Spinal cord (tissue), 10 donors: ENCODE results near the gene PRG2. TPM values are rescaled to one million over a fixed set of nuclear protein-coding genes. Genes with fewer than 3 reads are reported as not detected.

Experiments
- DNase-seq, 6 donors: peaks; one replicate each; pipeline versions ENCODE4 v3.0.0 to v3.0.0-alpha.2; 2013 to 2015; ENCODE audit warnings: low spot score in 6 of 6, low read depth in 4 of 6
- H3K27ac ChIP-seq: one replicate; pipeline ENCODE4 v1.5.1; 2013; ENCODE audit warnings: low read depth, low read length, control low read depth
- H3K27me3 ChIP-seq: one replicate; pipeline ENCODE4 v1.6.1; 2013; ENCODE audit warnings: low read length; ENCODE audit not compliant: control insufficient read depth, insufficient read depth
- H3K36me3 ChIP-seq: one replicate; pipeline ENCODE4 v1.6.1; 2013; ENCODE audit warnings: low read length; ENCODE audit not compliant: control insufficient read depth, insufficient read depth
- H3K4me1 ChIP-seq: one replicate; pipeline ENCODE4 v1.6.1; 2013; ENCODE audit warnings: low read length; ENCODE audit not compliant: control insufficient read depth, insufficient read depth
- H3K4me3 ChIP-seq: one replicate; pipeline ENCODE4 v1.5.1; 2013; ENCODE audit warnings: low read depth, low read length, control low read depth
- H3K9me3 ChIP-seq: one replicate; pipeline ENCODE4 v1.6.1; 2013; ENCODE audit warnings: low read length; ENCODE audit not compliant: control insufficient read depth, insufficient read depth
- WGBS: methylation state at CpG from one replicate; pipeline ENCODE4 v1.1.5; 2013; ENCODE audit warnings: missing lambda C conversion rate; ENCODE audit not compliant: insufficient coverage; 5-methylcytosine and 5-hydroxymethylcytosine counted together
- polyA plus RNA-seq, 2 donors: library from polyadenylated mRNA; unstranded; fragments of 120-200 nt; gene quantifications; one replicate each; pipeline ENCODE4 v1.2.1, GENCODE V29; 2013; ENCODE audit not compliant: insufficient read length in 2 of 2
- total RNA-seq, 2 donors: library from RNA; depleted of rRNA in 1 of 2; stranded (reverse); fragments of 120-200 nt in 1 of 2; fragments of >200 nt in 1 of 2; gene quantifications; one replicate each; pipeline versions ENCODE4 v1.2.3 to v1.2.4, GENCODE V29; 2013 to 2014
- donor health status: healthy.

Gene PRG2
- total and polyA plus RNA-seq, 4 donors, result 0.22 to 6.4 (median 1.4) TPM

DNA sequence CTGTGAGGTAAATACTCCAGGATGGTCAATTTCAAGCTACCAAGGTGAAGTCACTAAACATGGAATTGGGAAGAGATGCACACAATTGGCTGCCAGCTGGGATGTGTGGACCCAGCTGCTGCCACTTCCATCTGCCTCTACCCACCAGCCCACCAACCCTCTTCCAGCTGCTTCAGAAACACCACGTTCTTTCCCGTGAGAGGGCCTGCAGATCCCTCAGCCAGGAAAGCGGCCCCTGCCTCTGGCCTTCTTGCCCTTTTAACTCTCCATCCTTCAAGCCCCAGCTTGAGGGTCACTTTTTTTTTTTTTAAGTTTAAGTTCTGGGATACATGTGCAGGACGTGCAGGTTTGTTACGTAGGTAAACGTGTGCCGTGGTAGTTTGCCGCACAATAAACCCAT is 29.5 kb downstream of the PRG2 start:
- Histone ChIP-seq H3K9me3 (no peaks in the 10 kb centered on the region), H3K27me3 (no peaks in the 10 kb centered on the region), H3K4me1 (peaks cover 10% of the 10 kb centered on the region), H3K36me3 (no peaks in the 10 kb centered on the region), H3K27ac (no peak overlapping the region), H3K4me3 (no peak overlapping the region)
- WGBS, result 89% methylated on average over 8 of the region's 8 CpGs
- no peak for DNase-seq

DNA sequence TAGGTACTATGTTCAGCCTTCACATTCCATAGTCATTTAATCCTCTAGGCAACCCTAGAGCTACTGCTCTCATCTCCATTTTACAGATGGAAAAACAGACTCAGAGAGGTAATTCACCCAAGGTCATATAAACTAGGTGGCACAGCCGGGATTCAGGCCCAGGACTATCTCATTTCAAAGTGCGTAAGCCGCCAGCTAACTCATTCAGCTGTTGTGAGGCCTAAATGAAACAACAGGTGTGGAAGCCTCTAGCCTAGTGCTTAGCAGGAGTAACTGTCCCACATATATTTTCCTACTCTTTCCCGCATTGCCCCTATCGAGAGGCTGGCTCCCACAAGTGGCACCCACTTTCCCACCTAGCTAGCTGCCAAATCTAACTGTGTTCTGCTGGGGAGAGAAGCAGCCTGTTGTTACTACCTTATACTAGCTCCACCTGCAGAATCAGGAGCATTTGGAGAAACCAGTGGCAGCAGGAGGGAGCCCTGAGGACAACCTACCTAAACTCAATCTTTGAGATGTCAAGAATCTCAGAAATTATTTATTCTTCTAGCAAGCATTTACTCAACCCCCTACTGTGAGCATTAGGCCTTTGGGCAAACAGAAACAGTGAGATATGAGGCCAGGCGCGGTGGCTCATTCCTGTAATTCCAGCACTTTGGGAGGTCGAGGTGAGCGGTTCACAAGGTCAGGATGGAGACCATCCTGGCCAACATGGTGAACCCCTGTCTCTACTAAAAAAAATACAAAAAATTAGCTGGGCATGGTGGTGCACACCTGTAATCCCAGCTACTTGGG is 30.4 kb downstream of the PRG2 start:
- Histone ChIP-seq H3K36me3 (no peaks in the 10 kb centered on the region), H3K27ac (no peak overlapping the region), H3K4me1 (peaks cover 10% of the 10 kb centered on the region), H3K9me3 (no peaks in the 10 kb centered on the region), H3K27me3 (no peaks in the 10 kb centered on the region), H3K4me3 (no peak overlapping the region)
- DNase-seq, result no peak
- 76% methylated on average over 4 of the region's 9 CpGs for WGBS

DNA sequence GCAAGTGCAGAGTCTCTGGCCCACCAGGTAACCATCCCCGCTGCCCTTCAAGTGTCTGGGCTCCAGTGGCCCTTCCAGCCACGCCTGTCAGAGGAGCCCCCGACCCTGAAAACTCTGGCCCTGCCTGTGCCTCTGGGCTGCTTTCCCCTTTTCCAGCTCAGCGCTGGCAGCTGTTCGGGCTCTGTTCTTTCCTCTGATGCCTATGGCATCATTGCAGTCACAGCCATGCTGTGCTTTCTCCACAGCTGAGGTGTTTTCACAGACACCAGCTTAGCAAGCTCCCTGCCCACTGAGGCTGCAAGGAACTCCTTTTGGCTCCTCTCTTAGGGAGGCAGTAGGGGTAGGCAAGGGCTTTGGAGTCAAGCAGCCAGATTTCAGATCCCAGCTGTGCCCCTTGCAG is 31.1 kb downstream of the PRG2 start:
- Histone ChIP-seq H3K27ac (no peak overlapping the region), H3K4me3 (no peak overlapping the region), H3K9me3 (no peaks in the 10 kb centered on the region), H3K27me3 (no peaks in the 10 kb centered on the region), H3K4me1 (peaks cover 10% of the 10 kb centered on the region), H3K36me3 (no peaks in the 10 kb centered on the region)
- 87% methylated on average over 5 of the region's 5 CpGs for WGBS
- no peak for DNase-seq

DNA sequence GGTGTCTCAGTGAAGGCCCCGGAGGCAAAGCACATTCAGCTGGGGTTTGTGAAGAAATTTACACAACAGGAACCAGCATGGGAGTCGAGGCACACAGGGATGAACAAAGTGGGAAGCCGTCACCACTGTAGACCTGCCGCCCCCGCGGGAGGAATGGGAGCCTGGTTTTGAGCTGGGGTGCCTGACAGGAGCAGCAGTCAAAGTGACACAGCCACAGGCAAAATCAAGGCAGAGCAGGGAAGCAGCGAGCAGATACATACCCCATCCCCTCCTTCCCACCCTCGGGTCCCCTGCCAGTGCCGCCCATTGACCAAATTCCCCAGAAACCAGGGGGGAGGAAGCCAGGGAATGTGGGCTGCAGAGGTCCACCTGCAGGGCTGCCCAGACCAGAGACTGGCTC is 31.5 kb downstream of the PRG2 start:
- no peaks in the 10 kb centered on the region for H3K27me3 ChIP-seq
- no peak overlapping the region for H3K27ac ChIP-seq
- no peak for DNase-seq
- peaks cover 10% of the 10 kb centered on the region for H3K4me1 ChIP-seq
- H3K36me3 ChIP-seq, result no peaks in the 10 kb centered on the region
- no peak overlapping the region for H3K4me3 ChIP-seq
- H3K9me3 ChIP-seq, result no peaks in the 10 kb centered on the region
- 65% methylated on average over 8 of the region's 9 CpGs for WGBS

DNA sequence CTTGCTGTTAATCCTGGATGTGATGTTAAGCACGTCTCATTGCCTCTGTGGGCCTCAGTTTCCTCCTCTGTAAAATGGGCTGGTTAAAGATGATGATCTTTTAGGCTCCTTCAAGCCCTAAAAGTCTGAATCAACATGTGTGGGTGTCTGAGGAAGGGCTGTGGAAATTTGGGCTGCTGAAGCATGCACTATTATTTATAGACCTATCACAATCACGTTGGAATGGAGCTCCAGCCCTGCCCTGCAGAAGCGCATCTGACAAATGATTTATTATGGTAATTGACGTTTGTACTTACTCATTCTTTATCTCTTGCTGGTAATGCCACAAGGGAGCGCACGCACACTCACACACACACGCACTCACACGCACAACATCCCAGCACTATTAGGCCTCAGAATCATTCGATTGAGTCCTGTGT is 31.9 kb downstream of the PRG2 start:
- Histone ChIP-seq H3K9me3 (no peaks in the 10 kb centered on the region), H3K4me1 (peaks cover 10% of the 10 kb centered on the region), H3K27me3 (no peaks in the 10 kb centered on the region), H3K36me3 (no peaks in the 10 kb centered on the region), H3K27ac (no peak overlapping the region), H3K4me3 (no peak overlapping the region)
- DNase-seq, result no peak
- 89% methylated on average over 3 of the region's 9 CpGs for WGBS

DNA sequence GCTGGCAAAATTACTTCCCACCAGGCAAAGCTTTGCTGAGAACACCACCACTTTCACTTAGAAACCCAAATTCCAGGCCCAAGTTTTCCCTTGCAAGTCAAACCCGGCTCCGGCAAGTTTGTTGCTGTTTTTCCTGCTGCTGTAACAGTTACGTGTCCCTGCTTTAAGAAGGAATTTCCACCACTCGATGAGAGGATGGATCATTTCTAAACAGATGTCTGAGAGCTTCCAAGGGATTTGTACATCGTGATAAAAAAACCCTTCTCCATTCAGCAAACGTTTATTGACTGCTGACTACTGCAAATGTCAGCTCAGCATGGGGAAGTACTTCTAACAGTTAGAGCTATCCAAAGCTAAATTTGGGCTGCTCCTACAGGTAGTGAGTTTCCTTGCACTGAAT is 32.6 kb downstream of the PRG2 start:
- 63% methylated on average over 3 of the region's 6 CpGs for WGBS
- peak in 2 of 6 donors; percentile 78 to 79 for DNase-seq
- H3K9me3 ChIP-seq, result no peaks in the 10 kb centered on the region
- no peak overlapping the region for H3K4me3 ChIP-seq
- no peak overlapping the region for H3K27ac ChIP-seq
- peaks cover 12% of the 10 kb centered on the region for H3K4me1 ChIP-seq
- no peaks in the 10 kb centered on the region for H3K27me3 ChIP-seq
- H3K36me3 ChIP-seq, result no peaks in the 10 kb centered on the region

DNA sequence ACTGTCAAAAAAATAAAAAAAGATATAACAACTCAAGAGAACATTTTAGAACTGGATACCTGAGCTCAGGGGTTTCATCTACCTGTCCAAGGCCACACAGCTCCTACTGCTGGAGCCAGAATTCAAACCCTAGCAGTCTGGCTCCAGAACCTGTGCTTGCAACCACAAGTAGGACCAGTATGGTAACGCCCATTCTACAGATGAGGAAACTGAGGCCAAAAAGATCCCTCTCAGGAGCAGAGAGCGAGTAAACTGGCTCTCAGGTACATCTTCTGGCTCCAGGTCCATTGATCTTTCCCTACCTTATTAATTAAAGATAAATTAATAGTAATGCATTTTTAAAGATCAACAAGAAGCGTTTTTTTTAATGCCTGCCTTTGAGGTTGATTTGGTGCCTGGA is 33.1 kb downstream of the PRG2 start:
- 100% methylated on average over 1 of the region's 3 CpGs for WGBS
- no peak for DNase-seq
- no peaks in the 10 kb centered on the region for H3K36me3 ChIP-seq
- no peaks in the 10 kb centered on the region for H3K27me3 ChIP-seq
- H3K4me1 ChIP-seq, result peaks cover 13% of the 10 kb centered on the region
- H3K4me3 ChIP-seq, result no peak overlapping the region
- H3K9me3 ChIP-seq, result no peaks in the 10 kb centered on the region
- no peak overlapping the region for H3K27ac ChIP-seq

DNA sequence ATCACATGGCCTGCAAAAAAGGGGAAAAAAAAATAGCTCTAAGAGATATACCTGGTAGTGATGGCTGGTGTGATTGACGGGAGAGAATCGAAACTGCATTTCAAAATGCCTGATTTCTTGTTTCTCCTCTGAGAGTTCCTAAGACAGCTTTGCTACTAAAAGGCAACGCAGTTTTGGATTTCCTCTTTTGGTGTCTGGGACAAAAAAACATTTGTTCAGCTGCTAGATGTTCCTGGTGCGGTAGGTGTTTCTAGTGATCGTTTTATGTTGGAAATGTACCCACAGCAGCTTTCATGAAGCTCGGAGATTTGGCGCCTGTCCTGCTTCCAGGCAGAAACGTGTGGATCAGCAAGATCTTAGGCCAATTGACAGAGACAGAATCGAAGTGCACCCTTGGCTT is 34.2 kb downstream of the PRG2 start:
- Histone ChIP-seq H3K9me3 (no peaks in the 10 kb centered on the region), H3K4me3 (no peak overlapping the region), H3K27ac (peak overlapping the region; percentile 22), H3K27me3 (no peaks in the 10 kb centered on the region), H3K36me3 (no peaks in the 10 kb centered on the region), H3K4me1 (peaks cover 13% of the 10 kb centered on the region)
- DNase-seq, result peak in 2 of 6 donors; percentile 54 to 92
- WGBS, result 61% methylated on average over 6 of the region's 9 CpGs

DNA sequence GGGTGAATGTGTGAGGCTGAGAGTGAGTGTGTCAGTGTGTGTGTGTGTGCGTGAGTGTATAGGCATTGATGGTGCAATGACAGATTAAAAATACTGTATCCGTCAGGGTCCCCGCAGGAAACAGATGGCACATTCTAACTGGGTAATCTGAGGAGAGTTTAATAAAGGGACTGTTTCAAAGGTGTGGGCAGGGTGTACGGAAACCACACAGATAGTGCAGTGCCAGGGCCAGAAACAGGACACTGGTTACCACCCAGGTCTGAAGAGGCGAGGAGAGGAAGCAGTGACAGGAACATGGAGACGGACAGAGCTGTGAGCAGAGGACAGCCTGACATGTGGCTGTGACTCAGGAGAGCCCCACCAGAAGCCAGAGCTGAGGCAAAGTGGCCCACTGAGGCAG is 35.8 kb downstream of the PRG2 start:
- Histone ChIP-seq H3K36me3 (no peaks in the 10 kb centered on the region), H3K27ac (no peak overlapping the region), H3K4me3 (no peak overlapping the region), H3K27me3 (no peaks in the 10 kb centered on the region), H3K4me1 (peaks cover 17% of the 10 kb centered on the region), H3K9me3 (no peaks in the 10 kb centered on the region)
- no peak for DNase-seq
- WGBS, result 80% methylated on average over 6 of the region's 6 CpGs

DNA sequence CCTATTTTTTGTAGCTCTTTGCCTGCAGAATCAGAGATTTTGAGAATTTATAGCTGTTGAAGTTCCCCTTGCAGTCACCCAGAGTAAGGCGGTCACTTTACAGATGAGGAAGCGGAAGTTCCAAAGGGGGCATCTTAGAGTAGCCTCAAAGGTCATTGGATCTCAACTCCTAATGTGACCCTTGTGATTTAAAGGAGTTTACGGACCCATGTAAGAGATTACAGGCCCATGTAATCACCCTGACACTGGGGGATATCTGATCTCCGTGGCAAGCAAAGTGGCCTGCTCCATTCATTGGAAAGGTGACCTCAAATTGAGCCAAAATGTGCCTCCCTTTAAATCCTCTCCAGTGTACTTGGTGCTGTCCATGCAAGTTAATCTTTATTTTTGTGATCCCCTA is 36.6 kb downstream of the PRG2 start:
- Histone ChIP-seq H3K27ac (no peak overlapping the region), H3K27me3 (no peaks in the 10 kb centered on the region), H3K9me3 (no peaks in the 10 kb centered on the region), H3K36me3 (no peaks in the 10 kb centered on the region), H3K4me3 (no peak overlapping the region), H3K4me1 (peaks cover 12% of the 10 kb centered on the region)
- WGBS, result 23% methylated on average over 2 of the region's 4 CpGs
- DNase-seq, result no peak
